B cell (primary cell): ENCODE measurements around the gene CACNA2D2. TPM values are rescaled to one million over a fixed set of nuclear protein-coding genes. Genes with fewer than 3 reads are reported as not detected.

Source experiments
- ATAC-seq: fragments of 200-7000 bp; cut with Tn5 transposase; one replicate; pipeline ENCODE4 v1.10.0; 2021; ENCODE audit warnings: low read depth, mild to moderate bottlenecking, moderate number of reproducible peaks, moderate library complexity
- CTCF ChIA-PET: fragments of 350-600 bp; sonication (Branson Sonifier 250); formaldehyde crosslinking; loops from one replicate; lab custom pipeline; 2021; ENCODE audit warnings: antibody characterized with exemption, inconsistent platforms; lab: Charles Lee
- POLR2A ChIA-PET: fragments of 350-600 bp; sonication (Branson Sonifier 250); formaldehyde crosslinking; loops from one replicate; lab custom pipeline; 2021; ENCODE audit warnings: antibody characterized with exemption; lab: Charles Lee
- DNase-seq: peaks from one replicate; pipeline ENCODE4 v3.0.0; 2013
- H2AFZ ChIP-seq: 2 replicates; pipeline ENCODE4 v1.6.1; 2012; ENCODE audit warnings: mild to moderate bottlenecking, low read depth, low read length; ENCODE audit not compliant: insufficient read depth, poor library complexity, severe bottlenecking
- H3K27ac ChIP-seq, 2 donors: 1 replicate in 1 of 2; 2 replicates in 1 of 2; pipeline ENCODE4 v1.5.1; 2012 to 2013; ENCODE audit warnings: low read length in 2 of 2, mild to moderate bottlenecking in 2 of 2, moderate library complexity in 1 of 2
- H3K27me3 ChIP-seq, 4 experiments: fragments of 200-600 bp in 1 of 4; sonication (generic) in 1 of 4; replicated peaks in 1 of 4; 1 replicate in 2 of 4; 2 replicates in 2 of 4; pipeline versions ENCODE4 v1.6.1 to v1.7.0; 2013 to 2016; ENCODE audit warnings: low read length in 3 of 4, mild to moderate bottlenecking in 2 of 4, mixed read lengths in 1 of 4, moderate library complexity in 1 of 4; ENCODE audit not compliant: insufficient read depth in 4 of 4, control insufficient read depth in 3 of 4; ENCODE audit errors: control extremely low read depth in 1 of 4
- H3K36me3 ChIP-seq, 2 experiments: replicated peaks in 1 of 2; 1 replicate in 1 of 2; 2 replicates in 1 of 2; pipeline versions ENCODE4 v1.6.1 to v1.7.1; 2013; ENCODE audit warnings: low read length in 1 of 2; ENCODE audit not compliant: insufficient read depth in 2 of 2, control insufficient read depth in 1 of 2; ENCODE audit errors: control extremely low read depth in 1 of 2, extremely low read depth in 1 of 2
- H3K4me1 ChIP-seq, 2 donors: fragments of 200-600 bp in 1 of 2; sonication (generic) in 1 of 2; 1 replicate in 1 of 2; 2 replicates in 1 of 2; pipeline versions ENCODE4 v1.5.1 to v1.6.1; 2013 to 2017; ENCODE audit warnings: low read length in 2 of 2; ENCODE audit not compliant: control insufficient read depth in 2 of 2, insufficient read depth in 2 of 2
- H3K4me2 ChIP-seq: replicated peaks from 2 replicates; pipeline ENCODE3; 2012; ENCODE audit warnings: mild to moderate bottlenecking, low read depth, low read length; ENCODE audit not compliant: poor library complexity, severe bottlenecking
- H3K4me3 ChIP-seq, 5 experiments: fragments of 200-600 bp in 1 of 5; sonication (generic) in 1 of 5; 1 replicate in 3 of 5; 2 replicates in 2 of 5; pipeline versions ENCODE4 v1.5.1 to v1.7.0; 2011 to 2016; ENCODE audit warnings: low read length in 4 of 5, mild to moderate bottlenecking in 4 of 5, low read depth in 2 of 5, control low read depth in 1 of 5, moderate library complexity in 1 of 5; ENCODE audit not compliant: insufficient read depth in 1 of 5; ENCODE audit errors: control extremely low read depth in 1 of 5, extremely low read depth in 1 of 5
- H3K79me2 ChIP-seq: fragments of 200-600 bp; sonication (generic); one replicate; pipeline ENCODE4 v1.6.0; 2016; ENCODE audit warnings: low read length; ENCODE audit not compliant: control insufficient read depth, insufficient read depth
- H3K9ac ChIP-seq: fragments of 200-600 bp; sonication (generic); 2 replicates; pipeline ENCODE4 v1.6.1; 2017; ENCODE audit warnings: mild to moderate bottlenecking, low read length, moderate library complexity
- H3K9me3 ChIP-seq, 3 donors: one replicate each; pipeline versions ENCODE4 v1.6.1 to v1.7.1; 2013; ENCODE audit warnings: low read length in 2 of 3; ENCODE audit not compliant: control insufficient read depth in 2 of 3, insufficient read depth in 1 of 3; ENCODE audit errors: control extremely low read depth in 1 of 3
- H4K20me1 ChIP-seq: 2 replicates; pipeline ENCODE4 v1.6.0; 2012; ENCODE audit warnings: mild to moderate bottlenecking, low read length; ENCODE audit not compliant: insufficient read depth, control insufficient read depth, poor library complexity, severe bottlenecking
- H3K27ac Mint-ChIP-seq: one replicate; pipeline ENCODE4 v1.8.0; 2021; ENCODE audit warnings: mixed read lengths
- H3K27me3 Mint-ChIP-seq: one replicate; pipeline ENCODE4 v1.8.0; 2021; ENCODE audit warnings: mixed read lengths
- H3K4me1 Mint-ChIP-seq: one replicate; pipeline ENCODE4 v1.8.0; 2021; ENCODE audit warnings: mixed read lengths
- H3K4me3 Mint-ChIP-seq: one replicate; pipeline ENCODE4 v1.8.0; 2021; ENCODE audit warnings: mixed read lengths
- H3K9me3 Mint-ChIP-seq: one replicate; pipeline ENCODE4 v1.8.0; 2022; ENCODE audit warnings: mixed read lengths; ENCODE audit not compliant: insufficient read depth
- EZH2 ChIP-seq: IDR thresholded peaks from 2 replicates; pipeline ENCODE4 v1.6.1; 2012; ENCODE audit warnings: borderline replicate concordance, low read depth, mild to moderate bottlenecking, moderate library complexity, low read length; ENCODE audit not compliant: insufficient read depth, poor library complexity, severe bottlenecking
- WGBS: methylation state at CpG from one replicate; pipeline ENCODE4 v1.1.5; 2013; ENCODE audit warnings: missing lambda C conversion rate; ENCODE audit not compliant: insufficient coverage; 5-methylcytosine and 5-hydroxymethylcytosine counted together
- intact Hi-C: fragments of 100-400 bp; cut with micrococcal nuclease; formaldehyde crosslinking; loops from one replicate; pipeline ENCODE4 v1.10.0; 2022
- polyA plus RNA-seq: library from polyadenylated mRNA; depleted of rRNA; stranded (reverse); fragments of >200 nt; gene quantifications from 2 replicates; pipeline ENCODE4 v1.2.3, GENCODE V29; 2012
- total RNA-seq, 2 donors: library from RNA; stranded (reverse); fragments of 120-200 nt in 1 of 2; gene quantifications; 1 replicate in 1 of 2; 2 replicates in 1 of 2; pipeline versions ENCODE4 v1.2.3 to v1.2.4, GENCODE V29; 2013 to 2022
- TF ChIP-seq, protein P1 (sequence below): fragments of 200-600 bp; IDR thresholded peaks from one replicate; pipeline ENCODE4 v1.8.0; 2022; ENCODE audit warnings: antibody characterized with exemption, mild to moderate bottlenecking

Gene CACNA2D2
- total and polyA plus RNA-seq, 2 donors (not counting 1 experiment from before 2014, with no cell fraction given) = 0.69 to 1.2 TPM

- ATAC-seq = no peak
- Histone ChIP-seq H3K79me2 (no peaks in the 10 kb centered on the region), H4K20me1 (no peaks in the 10 kb centered on the region), H3K9ac (no peak overlapping the region), H3K9me3 (no peaks in the 10 kb centered on the region), H2AFZ (no peak overlapping the region), H3K4me1 (peaks cover 24 to 27% of the 10 kb centered on the region in 2 donors), H3K27me3 (peaks cover 0 to 4% (median 0%) of the 10 kb centered on the region in 4 experiments), H3K4me2 (no peak overlapping the region), H3K36me3 (no peaks in the 10 kb centered on the region), H3K4me3 (no peak overlapping the region), H3K27ac (no peak overlapping the region)
- CTCF ChIA-PET = interaction anchor here (0.6 to 1.9 kb wide), 2 partner anchors 10 to 31 kb away, joined by 4 to 7 read pairs; no protein-coding TSS in a partner anchor
- peaks cover 26% of the 10 kb centered on the region for H3K4me1 Mint-ChIP-seq
- no peak for DNase-seq
- H3K27me3 Mint-ChIP-seq = peaks cover 3% of the 10 kb centered on the region
- 100% methylated on average over 3 of the region's 3 CpGs for WGBS
- TF ChIP-seq EZH2 = no peak
- TF ChIP-seq, protein P1, sequence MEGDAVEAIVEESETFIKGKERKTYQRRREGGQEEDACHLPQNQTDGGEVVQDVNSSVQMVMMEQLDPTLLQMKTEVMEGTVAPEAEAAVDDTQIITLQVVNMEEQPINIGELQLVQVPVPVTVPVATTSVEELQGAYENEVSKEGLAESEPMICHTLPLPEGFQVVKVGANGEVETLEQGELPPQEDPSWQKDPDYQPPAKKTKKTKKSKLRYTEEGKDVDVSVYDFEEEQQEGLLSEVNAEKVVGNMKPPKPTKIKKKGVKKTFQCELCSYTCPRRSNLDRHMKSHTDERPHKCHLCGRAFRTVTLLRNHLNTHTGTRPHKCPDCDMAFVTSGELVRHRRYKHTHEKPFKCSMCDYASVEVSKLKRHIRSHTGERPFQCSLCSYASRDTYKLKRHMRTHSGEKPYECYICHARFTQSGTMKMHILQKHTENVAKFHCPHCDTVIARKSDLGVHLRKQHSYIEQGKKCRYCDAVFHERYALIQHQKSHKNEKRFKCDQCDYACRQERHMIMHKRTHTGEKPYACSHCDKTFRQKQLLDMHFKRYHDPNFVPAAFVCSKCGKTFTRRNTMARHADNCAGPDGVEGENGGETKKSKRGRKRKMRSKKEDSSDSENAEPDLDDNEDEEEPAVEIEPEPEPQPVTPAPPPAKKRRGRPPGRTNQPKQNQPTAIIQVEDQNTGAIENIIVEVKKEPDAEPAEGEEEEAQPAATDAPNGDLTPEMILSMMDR = no peak
- no peak overlapping the region for H3K27ac Mint-ChIP-seq
- H3K9me3 Mint-ChIP-seq = no peaks in the 10 kb centered on the region
- intact Hi-C loops = no loop called here
- H3K4me3 Mint-ChIP-seq = no peak overlapping the region
- POLR2A ChIA-PET = interaction anchor here (0.6 kb wide), 1 partner anchor 156 kb away, joined by 7 read pairs; no protein-coding TSS in a partner anchor
Observed at GRCh38 chr3:50512131-50512530, 8.7 kb upstream of the CACNA2D2 start.

DNA sequence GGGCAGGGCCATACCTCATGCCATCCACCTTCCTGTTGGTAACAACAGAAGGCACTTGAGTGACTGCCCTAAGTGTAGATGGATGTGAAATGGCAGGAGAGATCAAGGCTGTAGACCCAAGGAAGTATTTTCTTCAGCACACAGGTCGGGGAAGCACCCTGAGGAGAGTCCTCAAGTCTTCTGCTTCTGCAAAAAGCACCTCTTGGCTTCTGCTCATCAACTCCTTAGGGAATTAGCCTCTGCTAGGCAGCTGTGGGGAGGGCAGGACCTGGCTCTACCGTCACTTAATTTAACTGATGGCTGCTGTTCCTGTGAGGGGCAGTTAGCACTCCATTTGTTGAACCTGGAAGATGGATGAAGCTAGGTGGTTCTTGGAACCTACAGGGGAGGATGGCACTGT is 6.9 kb upstream of the CACNA2D2 start:
- ChIA-PET POLR2A (no interaction called here), CTCF (interaction anchor here (1.9 kb wide), 1 partner anchor 32 kb away, joined by 7 read pairs; no protein-coding TSS in a partner anchor)
- H3K4me1 Mint-ChIP-seq = peaks cover 9% of the 10 kb centered on the region

More for the DNA sequence above, 6.9 kb upstream of the CACNA2D2 start:
- WGBS = 31% methylated on average over 2 of the region's 2 CpGs
- Histone ChIP-seq H3K9ac (no peak overlapping the region), H3K27me3 (peaks cover 0 to 4% (median 0%) of the 10 kb centered on the region in 4 experiments), H4K20me1 (no peaks in the 10 kb centered on the region), H3K36me3 (no peaks in the 10 kb centered on the region), H3K79me2 (no peaks in the 10 kb centered on the region), H2AFZ (no peak overlapping the region), H3K4me2 (no peak overlapping the region), H3K9me3 (no peaks in the 10 kb centered on the region), H3K27ac (no peak overlapping the region), H3K4me3 (no peak overlapping the region), H3K4me1 (peaks cover 9% of the 10 kb centered on the region in 2 donors)
- intact Hi-C loops = no loop called here
- DNase-seq = no peak
- H3K27ac Mint-ChIP-seq = no peak overlapping the region
- no peak for ATAC-seq
- no peak overlapping the region for H3K4me3 Mint-ChIP-seq
- H3K27me3 Mint-ChIP-seq = peaks cover 5% of the 10 kb centered on the region
- no peak for TF ChIP-seq EZH2
- TF ChIP-seq, protein P1 = no peak
- H3K9me3 Mint-ChIP-seq = no peaks in the 10 kb centered on the region
